Measurements from ENCODE around the gene QDPR. TPM values are rescaled to one million over a fixed set of nuclear protein-coding genes. Genes with fewer than 3 reads are reported as not detected.
A peak's percentile ranks its signal among the peaks of the same experiment; 100 is the strongest.

The QDPR gene
- total and polyA plus RNA-seq, 3 experiments from 2014 or later = 36.1 to 54.9 (median 50.9) TPM

DNA sequence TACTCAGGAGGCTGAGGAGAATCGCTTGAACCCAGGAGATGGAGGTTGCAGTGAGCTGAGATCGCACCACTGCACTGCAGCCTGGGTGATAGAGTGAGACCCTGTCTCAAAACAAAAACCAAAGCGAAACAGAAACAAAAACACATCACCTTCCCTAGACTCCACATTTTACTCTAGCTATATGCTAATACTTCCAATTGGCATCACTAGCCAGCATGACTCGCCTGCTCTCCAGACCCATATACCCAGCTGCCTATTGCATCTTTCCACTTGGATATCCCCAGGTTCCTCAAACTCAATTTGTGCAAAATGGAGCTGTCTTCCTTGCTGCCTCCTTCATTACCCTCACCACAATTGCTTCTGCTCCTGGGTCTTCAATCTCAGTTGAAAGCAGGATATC, 42.7 kb upstream of the QDPR start:
- Mint-ChIP-seq H3K27me3 (peaks cover 4 to 15% of the 10 kb centered on the region in 2 donors), H3K36me3 (no peaks in the 10 kb centered on the region), H3K4me3 (no peak overlapping the region), H3K27ac (no peak overlapping the region), H3K9me3 (no peaks in the 10 kb centered on the region), H3K4me1 (no peaks in the 10 kb centered on the region)
- no peaks in the 10 kb centered on the region for H3K4me1 ChIP-seq (ENCODE audit: insufficient read depth, low read length)
- DNase-seq = no peak
- no peak overlapping the region for H3K4me3 ChIP-seq (ENCODE audit: low read length)
- no peaks in the 10 kb centered on the region for H3K9me3 ChIP-seq (ENCODE audit: low read length)
- H3K27me3 ChIP-seq (ENCODE audit: insufficient read depth, low read length, poor library complexity, severe bottlenecking) = peaks cover 3% of the 10 kb centered on the region
- POLR2A ChIA-PET = no interaction called here
- no peak overlapping the region for H3K27ac ChIP-seq (ENCODE audit: low read depth, low read length)
- CTCF ChIA-PET = interaction anchor here (1.0 to 1.7 kb wide), 2 partner anchors 80 to 82 kb away, joined by 3 to 4 read pairs; no protein-coding TSS in a partner anchor
- H3K36me3 ChIP-seq (ENCODE audit: insufficient read depth, low read length) = no peaks in the 10 kb centered on the region

DNA sequence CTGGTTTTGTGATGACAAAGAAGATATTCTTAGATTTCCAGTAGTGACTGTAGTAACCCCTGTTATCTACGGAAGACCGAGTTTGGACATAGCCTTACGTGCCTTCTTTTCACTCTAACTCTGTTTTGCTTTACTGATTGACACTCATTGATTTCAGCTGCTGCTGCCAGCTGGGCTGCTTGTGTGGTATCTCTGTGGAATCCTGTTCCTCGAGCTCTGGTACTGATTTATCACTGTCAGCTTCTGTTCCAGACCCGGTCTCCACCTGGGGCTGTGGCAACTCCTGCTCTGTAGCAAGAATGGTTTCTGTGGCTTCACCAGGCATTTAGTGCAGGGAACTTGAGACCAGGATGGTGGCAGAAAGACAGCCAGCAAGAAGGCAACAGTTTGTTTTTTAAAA, 40.5 kb upstream of the QDPR start:
- no peaks in the 10 kb centered on the region for H3K9me3 ChIP-seq (ENCODE audit: low read length)
- no peak overlapping the region for H3K27ac ChIP-seq (ENCODE audit: low read depth, low read length)
- H3K27me3 ChIP-seq (ENCODE audit: insufficient read depth, low read length, poor library complexity, severe bottlenecking) = no peaks in the 10 kb centered on the region
- DNase-seq = no peak
- ChIA-PET POLR2A (no interaction called here), CTCF (interaction anchor here (1.6 to 1.7 kb wide), 2 partner anchors 14 to 84 kb away, joined by 3 to 6 read pairs; no protein-coding TSS in a partner anchor)
- no peak overlapping the region for H3K4me3 ChIP-seq (ENCODE audit: low read length)
- Mint-ChIP-seq H3K9me3 (no peaks in the 10 kb centered on the region), H3K27me3 (peaks cover 6 to 15% of the 10 kb centered on the region in 2 donors), H3K27ac (no peak overlapping the region), H3K36me3 (peaks cover 0 to 2% (median 0%) of the 10 kb centered on the region in 3 donors), H3K4me1 (peaks cover 0 to 6% (median 6%) of the 10 kb centered on the region in 3 donors), H3K4me3 (no peak overlapping the region)
- no peaks in the 10 kb centered on the region for H3K4me1 ChIP-seq (ENCODE audit: insufficient read depth, low read length)
- no peaks in the 10 kb centered on the region for H3K36me3 ChIP-seq (ENCODE audit: insufficient read depth, low read length)

DNA sequence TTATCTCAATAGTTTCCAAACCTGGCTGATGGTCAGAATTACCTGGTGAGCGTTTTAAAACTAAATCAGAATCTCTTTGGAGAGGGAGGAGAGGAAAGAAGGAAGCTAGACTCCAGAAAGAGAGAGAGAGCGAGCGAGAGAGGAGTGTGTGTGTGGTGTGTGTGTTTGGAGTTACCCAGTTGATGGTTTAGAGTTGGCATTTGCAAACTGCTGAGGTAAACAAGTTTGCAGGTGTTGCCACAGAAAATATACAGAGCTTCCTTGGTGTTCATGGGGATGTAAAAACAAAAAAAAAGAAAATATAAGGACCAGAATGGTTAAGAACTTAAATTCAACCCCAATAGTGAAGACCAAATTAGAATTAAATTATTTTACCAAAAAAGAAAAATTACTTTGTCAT, 38.7 kb upstream of the QDPR start:
- H3K9me3 Mint-ChIP-seq = no peaks in the 10 kb centered on the region
- H3K27me3 ChIP-seq (ENCODE audit: insufficient read depth, low read length, poor library complexity, severe bottlenecking) = no peaks in the 10 kb centered on the region
- no peaks in the 10 kb centered on the region for H3K36me3 ChIP-seq (ENCODE audit: insufficient read depth, low read length)
- H3K4me3 ChIP-seq (ENCODE audit: low read length) = no peak overlapping the region
- H3K27ac ChIP-seq (ENCODE audit: low read depth, low read length) = no peak overlapping the region
- no peak for DNase-seq
- peaks cover 6 to 15% of the 10 kb centered on the region in 2 donors for H3K27me3 Mint-ChIP-seq
- H3K27ac Mint-ChIP-seq = no peak overlapping the region
- no peaks in the 10 kb centered on the region for H3K9me3 ChIP-seq (ENCODE audit: low read length)
- POLR2A ChIA-PET = no interaction called here
- peaks cover 0 to 6% (median 6%) of the 10 kb centered on the region in 3 donors for H3K4me1 Mint-ChIP-seq
- peaks cover 0 to 2% (median 0%) of the 10 kb centered on the region in 3 donors for H3K36me3 Mint-ChIP-seq
- no peaks in the 10 kb centered on the region for H3K4me1 ChIP-seq (ENCODE audit: insufficient read depth, low read length)
- CTCF ChIA-PET = interaction anchor here (2.9 to 6.4 kb wide), 2 partner anchors 86 to 1042 kb away, joined by 16 to 53 read pairs; no protein-coding TSS in a partner anchor
- peak overlapping the region in 1 of 7 donors; percentile 35 for H3K4me3 Mint-ChIP-seq

DNA sequence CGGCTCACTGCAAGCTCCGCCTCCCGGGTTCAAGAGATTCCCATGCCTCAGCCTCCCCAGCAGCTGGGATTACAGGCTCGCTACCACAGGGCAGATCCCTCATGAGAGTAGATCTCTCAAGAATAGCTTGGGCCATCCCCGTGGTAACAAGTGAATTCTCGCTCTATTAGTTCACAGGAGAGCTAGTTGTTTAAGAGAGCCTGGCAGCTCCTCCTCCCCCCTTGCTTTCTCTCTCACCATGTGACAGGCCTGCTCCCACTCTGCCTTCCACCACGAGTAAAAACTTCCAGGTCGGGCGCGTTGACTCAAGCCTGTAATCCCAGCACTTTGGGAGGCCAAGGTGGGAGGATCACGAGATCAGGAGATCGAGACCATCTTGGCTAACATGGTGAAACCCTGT, 34.8 kb upstream of the QDPR start:
- no peak overlapping the region for H3K4me3 Mint-ChIP-seq
- ChIA-PET POLR2A (no interaction called here), CTCF (interaction anchor here (3.2 to 6.4 kb wide), 2 partner anchors 11 to 90 kb away, joined by 10 to 53 read pairs; no protein-coding TSS in a partner anchor)
- H3K36me3 Mint-ChIP-seq = peaks cover 0 to 2% (median 0%) of the 10 kb centered on the region in 3 donors
- Histone ChIP-seq H3K4me3 (ENCODE audit: low read length) (no peak overlapping the region), H3K27me3 (ENCODE audit: insufficient read depth, low read length, poor library complexity, severe bottlenecking) (no peaks in the 10 kb centered on the region), H3K27ac (ENCODE audit: low read depth, low read length) (no peak overlapping the region), H3K4me1 (ENCODE audit: insufficient read depth, low read length) (no peaks in the 10 kb centered on the region), H3K36me3 (ENCODE audit: insufficient read depth, low read length) (no peaks in the 10 kb centered on the region), H3K9me3 (ENCODE audit: low read length) (no peaks in the 10 kb centered on the region)
- H3K27me3 Mint-ChIP-seq = peaks cover 6 to 27% of the 10 kb centered on the region in 2 donors
- H3K4me1 Mint-ChIP-seq = peaks cover 0 to 6% (median 6%) of the 10 kb centered on the region in 3 donors
- no peaks in the 10 kb centered on the region for H3K9me3 Mint-ChIP-seq
- DNase-seq = no peak
- H3K27ac Mint-ChIP-seq = no peak overlapping the region

DNA sequence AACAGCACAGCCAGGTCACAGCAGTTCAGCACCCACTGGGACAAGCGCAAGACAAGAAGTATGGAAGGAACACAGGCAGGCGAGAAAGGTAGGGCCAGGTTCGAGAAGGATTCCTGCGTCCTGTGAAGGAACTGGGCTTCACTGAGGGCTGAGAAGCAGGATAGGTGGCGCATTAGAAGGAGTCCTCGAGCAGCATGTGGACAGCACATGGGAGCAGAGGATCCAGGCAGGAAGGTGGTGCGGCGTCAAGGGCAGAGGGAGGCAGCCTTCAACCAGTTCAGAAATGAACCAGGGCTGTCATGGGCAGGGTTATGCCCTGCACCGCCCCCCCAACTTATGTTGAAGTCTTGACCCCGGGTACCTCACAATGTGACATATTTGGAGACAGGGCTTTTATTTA, 34.3 kb upstream of the QDPR start:
- peaks cover 0 to 6% (median 6%) of the 10 kb centered on the region in 3 donors for H3K4me1 Mint-ChIP-seq
- no peak overlapping the region for H3K27ac Mint-ChIP-seq
- H3K36me3 ChIP-seq (ENCODE audit: insufficient read depth, low read length) = no peaks in the 10 kb centered on the region
- no peaks in the 10 kb centered on the region for H3K27me3 ChIP-seq (ENCODE audit: insufficient read depth, low read length, poor library complexity, severe bottlenecking)
- H3K9me3 Mint-ChIP-seq = no peaks in the 10 kb centered on the region
- POLR2A ChIA-PET = no interaction called here
- no peak overlapping the region for H3K4me3 ChIP-seq (ENCODE audit: low read length)
- no peak for DNase-seq
- no peak overlapping the region for H3K4me3 Mint-ChIP-seq
- no peak overlapping the region for H3K27ac ChIP-seq (ENCODE audit: low read depth, low read length)
- H3K4me1 ChIP-seq (ENCODE audit: insufficient read depth, low read length) = no peaks in the 10 kb centered on the region
- H3K9me3 ChIP-seq (ENCODE audit: low read length) = no peaks in the 10 kb centered on the region
- peaks cover 6 to 26% of the 10 kb centered on the region in 2 donors for H3K27me3 Mint-ChIP-seq
- peaks cover 0 to 2% (median 0%) of the 10 kb centered on the region in 3 donors for H3K36me3 Mint-ChIP-seq
- CTCF ChIA-PET = interaction anchor here (6.4 kb wide), 1 partner anchor 90 kb away, joined by 53 read pairs; no protein-coding TSS in a partner anchor

DNA sequence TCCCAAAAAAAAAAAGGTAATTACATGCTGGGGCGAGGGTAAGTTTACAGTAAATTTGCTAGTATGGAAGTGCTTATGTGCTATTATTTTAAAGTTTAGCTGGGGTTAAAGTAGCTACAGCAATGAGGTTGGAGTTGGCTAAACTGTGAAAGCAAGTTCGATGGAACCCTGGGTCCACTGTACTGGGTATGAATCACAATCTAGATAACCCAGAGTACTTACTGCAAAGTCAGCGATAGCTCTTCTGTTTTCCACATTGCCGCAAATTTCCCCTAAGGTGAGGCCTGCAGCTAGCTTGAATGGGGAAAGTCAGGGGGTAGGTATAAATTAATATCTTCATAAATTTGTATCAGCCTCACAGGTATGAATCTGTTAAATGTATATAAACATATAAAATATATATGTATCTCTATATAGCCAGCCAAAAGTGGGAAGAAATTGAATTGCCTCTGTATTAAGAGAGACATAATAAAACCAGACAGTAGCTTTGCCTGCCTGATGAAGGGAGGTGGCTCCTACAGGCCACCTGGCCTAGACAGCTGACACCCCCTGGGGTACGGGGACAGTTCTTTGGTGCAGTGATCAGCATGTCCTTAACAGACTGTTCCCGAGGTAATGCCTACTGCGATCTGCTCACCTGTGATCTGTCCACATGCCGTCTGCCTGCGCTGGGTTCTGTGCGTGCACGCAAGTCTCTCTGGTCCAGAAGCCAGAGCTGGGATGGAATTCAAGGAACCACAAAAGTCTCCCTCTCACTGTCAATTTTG, 33.7 kb upstream of the QDPR start:
- POLR2A ChIA-PET = no interaction called here

DNA sequence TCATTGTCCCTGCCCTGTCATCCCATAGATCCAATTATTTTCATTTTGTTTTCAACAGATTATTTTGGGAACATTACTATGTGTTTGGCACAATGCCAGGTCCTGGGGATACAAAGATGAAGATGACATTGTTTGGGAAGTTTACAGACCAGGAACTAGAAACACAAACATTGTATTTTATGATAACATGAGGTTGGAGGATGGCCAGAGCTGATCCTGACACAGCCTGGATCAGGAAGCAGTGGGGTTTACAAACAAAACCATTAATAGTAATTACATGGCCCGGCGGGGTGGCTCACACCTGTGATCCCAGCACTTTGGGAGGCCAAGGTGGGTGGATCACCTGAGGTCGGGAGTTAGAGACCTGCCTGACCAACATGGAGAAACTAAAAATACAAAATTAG, 32.9 kb upstream of the QDPR start:
- Mint-ChIP-seq H3K4me3 (no peak overlapping the region), H3K27ac (peak overlapping the region in 1 of 8 donors; percentile 2), H3K4me1 (peaks cover 0 to 6% (median 6%) of the 10 kb centered on the region in 3 donors), H3K36me3 (peaks cover 0 to 2% (median 0%) of the 10 kb centered on the region in 3 donors), H3K27me3 (peaks cover 8 to 36% of the 10 kb centered on the region in 2 donors), H3K9me3 (no peaks in the 10 kb centered on the region)
- POLR2A ChIA-PET = no interaction called here
- H3K4me3 ChIP-seq (ENCODE audit: low read length) = no peak overlapping the region
- no peak overlapping the region for H3K27ac ChIP-seq (ENCODE audit: low read depth, low read length)
- H3K27me3 ChIP-seq (ENCODE audit: insufficient read depth, low read length, poor library complexity, severe bottlenecking) = no peaks in the 10 kb centered on the region
- DNase-seq = no peak
- H3K4me1 ChIP-seq (ENCODE audit: insufficient read depth, low read length) = no peaks in the 10 kb centered on the region
- H3K9me3 ChIP-seq (ENCODE audit: low read length) = no peaks in the 10 kb centered on the region
- CTCF ChIA-PET = interaction anchor here (6.4 kb wide), 1 partner anchor 92 kb away, joined by 53 read pairs; no protein-coding TSS in a partner anchor
- no peaks in the 10 kb centered on the region for H3K36me3 ChIP-seq (ENCODE audit: insufficient read depth, low read length)

More for the DNA sequence above, 33.7 kb upstream of the QDPR start:
- peaks cover 0 to 2% (median 0%) of the 10 kb centered on the region in 3 donors for H3K36me3 Mint-ChIP-seq
- Histone ChIP-seq H3K27me3 (ENCODE audit: insufficient read depth, low read length, poor library complexity, severe bottlenecking) (no peaks in the 10 kb centered on the region), H3K36me3 (ENCODE audit: insufficient read depth, low read length) (no peaks in the 10 kb centered on the region), H3K27ac (ENCODE audit: low read depth, low read length) (no peak overlapping the region), H3K4me1 (ENCODE audit: insufficient read depth, low read length) (no peaks in the 10 kb centered on the region), H3K4me3 (ENCODE audit: low read length) (no peak overlapping the region), H3K9me3 (ENCODE audit: low read length) (no peaks in the 10 kb centered on the region)
- peaks cover 5 to 31% of the 10 kb centered on the region in 2 donors for H3K27me3 Mint-ChIP-seq
- peaks cover 0 to 6% (median 6%) of the 10 kb centered on the region in 3 donors for H3K4me1 Mint-ChIP-seq
- no peaks in the 10 kb centered on the region for H3K9me3 Mint-ChIP-seq
- no peak for DNase-seq
- H3K4me3 Mint-ChIP-seq = no peak overlapping the region
- CTCF ChIA-PET = interaction anchor here (6.4 kb wide), 1 partner anchor 91 kb away, joined by 53 read pairs; no protein-coding TSS in a partner anchor
- H3K27ac Mint-ChIP-seq = no peak overlapping the region

DNA sequence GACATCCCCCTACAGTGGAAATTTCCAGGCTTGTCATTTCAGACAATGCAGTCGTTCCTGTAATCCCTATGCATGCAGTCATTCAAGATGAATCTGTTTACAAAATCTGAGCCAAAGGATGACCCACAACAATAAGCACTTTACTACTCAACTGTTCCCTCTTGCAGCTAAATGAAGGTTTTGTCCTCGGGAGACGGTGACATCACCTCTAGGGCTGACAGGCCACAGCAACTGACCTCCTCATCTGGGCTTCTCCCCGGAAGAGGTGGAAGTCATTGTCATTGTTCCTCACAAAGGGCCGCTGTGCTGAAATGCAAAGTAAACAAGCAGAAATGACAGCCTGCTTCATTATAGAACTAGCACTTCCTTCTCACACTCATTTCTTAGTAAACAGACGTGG, 32.3 kb upstream of the QDPR start:
- Mint-ChIP-seq H3K27ac (no peak overlapping the region), H3K4me1 (peaks cover 0 to 6% (median 4%) of the 10 kb centered on the region in 3 donors), H3K9me3 (no peaks in the 10 kb centered on the region), H3K27me3 (peaks cover 5 to 36% of the 10 kb centered on the region in 2 donors), H3K4me3 (no peak overlapping the region), H3K36me3 (peaks cover 0 to 1% (median 0%) of the 10 kb centered on the region in 3 donors)
- Histone ChIP-seq H3K27me3 (ENCODE audit: insufficient read depth, low read length, poor library complexity, severe bottlenecking) (no peaks in the 10 kb centered on the region), H3K4me3 (ENCODE audit: low read length) (no peak overlapping the region), H3K9me3 (ENCODE audit: low read length) (no peaks in the 10 kb centered on the region), H3K27ac (ENCODE audit: low read depth, low read length) (no peak overlapping the region), H3K4me1 (ENCODE audit: insufficient read depth, low read length) (no peaks in the 10 kb centered on the region), H3K36me3 (ENCODE audit: insufficient read depth, low read length) (no peaks in the 10 kb centered on the region)
- CTCF ChIA-PET = interaction anchor here (6.4 kb wide), 1 partner anchor 92 kb away, joined by 53 read pairs; no protein-coding TSS in a partner anchor
- DNase-seq = no peak
- POLR2A ChIA-PET = no interaction called here
